BLaER1 treated with 17β-estradiol and CSF1 and Interleukin-3, amounts not matched to agents 10 nM and 100 nM (cell line): Measurements from ENCODE around the gene TAF3.

Experiments used
- H3K27ac ChIP-seq, 11 experiments: shearing (Covaris generic); formaldehyde crosslinking; 2 replicates each; pipeline ENCODE4 v1.8.1; 2022
- H3K27me3 ChIP-seq, 11 experiments: shearing (Covaris generic); formaldehyde crosslinking; 2 replicates each; pipeline ENCODE4 v1.8.1; 2022
- H3K36me3 ChIP-seq, 11 experiments: shearing (Covaris generic); formaldehyde crosslinking; 2 replicates each; pipeline ENCODE4 v1.8.1; 2022
- H3K4me1 ChIP-seq, 10 experiments: shearing (Covaris generic); formaldehyde crosslinking; 2 replicates each; pipeline ENCODE4 v1.8.1; 2022
- H3K4me2 ChIP-seq, 11 experiments: shearing (Covaris generic); formaldehyde crosslinking; 2 replicates each; pipeline ENCODE4 v1.8.1; 2022
- H3K4me3 ChIP-seq, 10 experiments: shearing (Covaris generic); formaldehyde crosslinking; 2 replicates each; pipeline ENCODE4 v1.8.1; 2022
- H3K9ac ChIP-seq, 11 experiments: shearing (Covaris generic); formaldehyde crosslinking; 2 replicates each; pipeline ENCODE4 v1.8.1; 2022
- H3K9me3 ChIP-seq, 11 experiments: shearing (Covaris generic); formaldehyde crosslinking; replicated peaks in 1 of 11; 2 replicates each; pipeline ENCODE4 v1.8.1; 2022
- H4K20me1 ChIP-seq, 11 experiments: shearing (Covaris generic); formaldehyde crosslinking; 2 replicates each; pipeline ENCODE4 v1.8.1; 2022
- Cebpa-rat ChIP-seq, 11 experiments: shearing (Covaris generic); IDR thresholded peaks; 2 replicates each; pipeline ENCODE4 v1.8.1; 2022

Gene TAF3

DNA sequence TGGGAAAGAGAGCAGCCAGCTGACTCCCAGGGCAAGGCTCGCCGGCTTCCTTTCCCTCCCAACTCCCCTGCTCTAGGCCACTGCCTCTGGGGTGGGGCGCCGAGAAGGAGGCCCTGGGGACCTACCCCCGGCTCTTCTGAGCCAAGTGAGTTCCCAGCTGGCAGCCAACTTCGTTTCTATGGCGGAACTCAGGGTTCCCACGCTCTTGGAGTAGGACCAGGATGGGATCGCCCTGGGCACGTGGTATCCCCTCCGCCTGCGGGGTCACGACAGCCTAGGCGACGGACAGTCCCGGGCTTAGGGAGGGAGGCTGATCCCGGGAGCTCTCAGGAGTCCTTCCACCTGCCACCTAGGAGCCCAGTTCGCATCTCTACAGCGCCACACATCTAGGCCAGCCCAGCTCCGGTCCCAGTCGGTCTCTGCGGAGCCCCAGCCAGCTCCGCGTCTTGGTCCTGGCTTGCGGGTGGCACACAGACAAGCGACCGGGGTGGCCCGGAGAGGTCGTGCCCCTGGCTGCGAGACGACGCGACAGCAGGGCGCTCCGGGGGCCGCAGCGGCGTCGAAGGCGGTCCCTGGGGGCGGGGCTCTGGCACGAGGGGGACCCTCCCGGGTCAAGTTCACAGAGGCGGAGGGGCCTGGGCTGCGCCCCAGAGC lies 215.6 kb downstream of the TAF3 start:
- Histone ChIP-seq H3K9ac (no peak overlapping the region), H3K4me3 (no peak overlapping the region), H3K36me3 (no peaks in the 10 kb centered on the region), H3K27me3 (peaks cover 65 to 79% (median 72%) of the 10 kb centered on the region in 11 experiments), H3K4me2 (no peak overlapping the region), H3K9me3 (peaks cover 22 to 40% (median 31%) of the 10 kb centered on the region in 11 experiments), H3K27ac (no peak overlapping the region), H4K20me1 (peaks cover 0 to 30% (median 12%) of the 10 kb centered on the region in 11 experiments; a peak in 13 of 22 replicates), H3K4me1 (no peaks in the 10 kb centered on the region)
- no peak for TF ChIP-seq Cebpa-rat (IDR thresholded peaks at IDR 0.05)

GRCh38 chr10:8034466-8035005 lies 216.2 kb downstream of the TAF3 start:
- Histone ChIP-seq H3K4me2 (no peak overlapping the region), H3K9ac (no peak overlapping the region), H3K27me3 (peaks cover 71 to 85% (median 78%) of the 10 kb centered on the region in 11 experiments), H3K4me3 (no peak overlapping the region), H4K20me1 (peaks cover 0 to 36% (median 16%) of the 10 kb centered on the region in 11 experiments; a peak in 15 of 22 replicates), H3K36me3 (no peaks in the 10 kb centered on the region), H3K9me3 (peaks cover 22 to 41% (median 31%) of the 10 kb centered on the region in 11 experiments), H3K27ac (no peak overlapping the region), H3K4me1 (no peaks in the 10 kb centered on the region)
- TF ChIP-seq Cebpa-rat (IDR thresholded peaks at IDR 0.05) = no peak

DNA sequence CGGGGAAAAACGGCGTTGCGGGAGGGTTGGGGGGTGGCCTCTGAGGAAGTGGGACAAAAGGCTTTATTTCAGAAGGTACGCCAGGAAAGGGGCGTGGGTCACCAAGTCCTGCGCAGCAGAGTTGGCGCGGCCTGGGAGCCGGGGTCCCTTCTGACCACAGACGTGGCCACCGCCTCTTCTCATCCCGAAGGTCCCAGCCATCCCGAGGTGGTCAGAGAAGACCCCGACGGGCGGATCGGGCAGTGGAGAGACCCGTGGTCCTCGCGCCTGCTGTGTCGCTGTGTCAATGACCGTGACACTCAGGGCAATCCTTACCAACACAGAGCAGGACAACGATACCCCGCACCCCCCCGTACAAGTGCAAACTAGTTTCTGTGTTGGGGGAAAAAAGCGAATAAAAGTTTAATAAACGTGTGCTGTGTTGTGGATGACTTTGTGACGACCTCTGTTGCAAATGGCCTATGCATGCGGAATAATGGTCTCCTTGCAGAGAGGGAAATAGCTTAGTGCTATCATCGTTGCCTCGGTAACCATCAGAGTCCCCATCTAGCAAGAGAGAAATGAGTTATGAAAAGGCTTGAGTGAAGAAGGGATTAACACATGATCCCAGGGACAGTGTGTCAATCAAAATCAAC lies 216.8 kb downstream of the TAF3 start:
- Histone ChIP-seq H3K9me3 (peaks cover 22 to 41% (median 31%) of the 10 kb centered on the region in 11 experiments), H3K4me1 (no peaks in the 10 kb centered on the region), H3K27ac (no peak overlapping the region), H3K4me3 (no peak overlapping the region), H3K27me3 (peaks cover 77 to 91% (median 84%) of the 10 kb centered on the region in 11 experiments), H3K4me2 (no peak overlapping the region), H4K20me1 (peaks cover 0 to 42% (median 20%) of the 10 kb centered on the region in 11 experiments; a peak in 15 of 22 replicates), H3K9ac (no peak overlapping the region), H3K36me3 (no peaks in the 10 kb centered on the region)
- no peak for TF ChIP-seq Cebpa-rat (IDR thresholded peaks at IDR 0.05)

GRCh38 chr10:8035641-8036470 lies 217.6 kb downstream of the TAF3 start:
- Histone ChIP-seq H3K27ac (no peak overlapping the region), H3K27me3 (peaks cover 84 to 98% (median 91%) of the 10 kb centered on the region in 11 experiments), H3K4me2 (no peak overlapping the region), H3K4me3 (0 out of 20 replicates have a peak overlapping the region, but pooled peaks of 1 of the 10 experiments have one; percentile 44), H3K4me1 (no peaks in the 10 kb centered on the region), H3K9me3 (peaks cover 22 to 41% (median 31%) of the 10 kb centered on the region in 11 experiments), H3K9ac (no peak overlapping the region), H4K20me1 (peaks cover 0 to 49% (median 20%) of the 10 kb centered on the region in 11 experiments; a peak in 15 of 22 replicates), H3K36me3 (no peaks in the 10 kb centered on the region)
- TF ChIP-seq Cebpa-rat (IDR thresholded peaks at IDR 0.05) = no peak

DNA sequence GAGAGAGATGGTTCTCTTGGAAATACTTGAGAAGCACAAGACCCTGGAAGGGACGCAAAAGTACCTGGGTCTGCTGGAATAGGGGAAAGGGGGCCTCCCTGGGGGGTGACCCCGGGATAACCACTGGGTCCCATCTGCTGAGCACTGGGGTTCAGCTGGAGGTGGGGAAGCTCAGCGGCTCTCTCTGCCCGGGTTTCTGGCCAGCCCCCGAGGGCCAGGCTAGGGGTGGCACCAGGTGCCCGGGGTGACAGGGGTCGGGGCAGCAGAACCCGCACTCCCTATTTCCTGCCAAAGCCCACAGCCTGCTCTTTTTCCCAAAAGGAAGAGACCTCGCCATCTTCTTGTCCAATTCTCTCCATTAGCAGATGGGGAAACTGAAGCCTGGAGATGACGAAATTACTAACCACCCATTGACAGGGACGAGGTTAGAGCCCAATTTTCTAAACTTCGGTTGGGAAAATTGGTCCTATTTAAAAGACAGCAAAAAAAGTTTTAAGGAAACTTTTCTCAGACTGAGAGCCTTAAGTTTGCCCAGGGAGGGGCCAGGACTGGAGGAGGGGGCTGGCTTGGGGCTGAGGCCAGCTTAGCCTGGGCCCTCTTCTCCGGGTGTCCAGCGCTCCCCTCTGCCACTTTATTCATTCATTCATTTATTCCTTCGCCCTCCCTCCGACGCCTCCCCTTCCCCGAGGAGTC lies 218.3 kb downstream of the TAF3 start:
- H3K4me2 ChIP-seq = no peak overlapping the region
- TF ChIP-seq Cebpa-rat (IDR thresholded peaks at IDR 0.05) = no peak

DNA sequence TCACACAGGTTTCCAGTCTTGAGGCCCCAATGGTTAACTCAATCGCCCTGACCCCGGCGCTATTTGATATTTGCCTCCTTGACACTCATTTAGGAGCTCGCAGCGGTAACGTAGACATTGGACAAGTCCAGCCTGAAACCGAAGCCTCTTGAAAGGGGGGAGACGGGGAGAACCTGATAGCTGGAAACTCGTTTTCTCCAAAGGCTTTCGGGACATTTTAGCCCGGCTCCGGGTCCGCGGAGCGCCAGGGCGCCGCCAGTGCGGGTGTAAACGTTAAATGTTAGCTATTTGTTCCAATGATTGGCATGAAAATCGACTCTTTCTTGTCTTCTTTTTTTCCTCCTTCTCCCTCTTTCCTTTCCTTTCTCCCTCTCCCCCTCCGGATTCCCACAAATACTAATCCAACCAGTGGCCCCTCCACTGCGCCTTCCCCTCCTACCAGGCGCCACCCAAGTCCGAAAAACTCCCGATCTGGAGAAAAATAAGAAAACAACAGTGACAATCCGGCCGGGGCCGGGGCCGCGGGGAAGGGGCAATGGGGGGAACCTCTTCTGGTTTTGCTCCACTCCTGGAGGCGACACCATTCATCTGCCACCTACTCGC lies 219.0 kb downstream of the TAF3 start:
- Histone ChIP-seq H3K27me3 (peaks cover 95 to 100% (median 100%) of the 10 kb centered on the region in 11 experiments), H3K4me1 (peaks cover 0 to 3% (median 0%) of the 10 kb centered on the region in 10 experiments; a peak in 2 of 20 replicates), H3K9me3 (peaks cover 22 to 41% (median 31%) of the 10 kb centered on the region in 11 experiments), H3K9ac (no peak overlapping the region), H4K20me1 (peaks cover 0 to 63% (median 27%) of the 10 kb centered on the region in 11 experiments; a peak in 17 of 22 replicates), H3K36me3 (no peaks in the 10 kb centered on the region), H3K4me3 (no peak overlapping the region), H3K27ac (no peak overlapping the region), H3K4me2 (no peak overlapping the region)
- no peak for TF ChIP-seq Cebpa-rat (IDR thresholded peaks at IDR 0.05)

More for the DNA sequence above, 218.3 kb downstream of the TAF3 start:
- H3K4me3 ChIP-seq = no peak overlapping the region
- peaks cover 0 to 56% (median 21%) of the 10 kb centered on the region in 11 experiments; a peak in 15 of 22 replicates for H4K20me1 ChIP-seq
- peaks cover 22 to 41% (median 31%) of the 10 kb centered on the region in 11 experiments for H3K9me3 ChIP-seq
- H3K36me3 ChIP-seq = no peaks in the 10 kb centered on the region
- no peak overlapping the region for H3K27ac ChIP-seq
- no peaks in the 10 kb centered on the region for H3K4me1 ChIP-seq
- peaks cover 91 to 100% (median 95%) of the 10 kb centered on the region in 11 experiments for H3K27me3 ChIP-seq
- no peak overlapping the region for H3K9ac ChIP-seq

DNA sequence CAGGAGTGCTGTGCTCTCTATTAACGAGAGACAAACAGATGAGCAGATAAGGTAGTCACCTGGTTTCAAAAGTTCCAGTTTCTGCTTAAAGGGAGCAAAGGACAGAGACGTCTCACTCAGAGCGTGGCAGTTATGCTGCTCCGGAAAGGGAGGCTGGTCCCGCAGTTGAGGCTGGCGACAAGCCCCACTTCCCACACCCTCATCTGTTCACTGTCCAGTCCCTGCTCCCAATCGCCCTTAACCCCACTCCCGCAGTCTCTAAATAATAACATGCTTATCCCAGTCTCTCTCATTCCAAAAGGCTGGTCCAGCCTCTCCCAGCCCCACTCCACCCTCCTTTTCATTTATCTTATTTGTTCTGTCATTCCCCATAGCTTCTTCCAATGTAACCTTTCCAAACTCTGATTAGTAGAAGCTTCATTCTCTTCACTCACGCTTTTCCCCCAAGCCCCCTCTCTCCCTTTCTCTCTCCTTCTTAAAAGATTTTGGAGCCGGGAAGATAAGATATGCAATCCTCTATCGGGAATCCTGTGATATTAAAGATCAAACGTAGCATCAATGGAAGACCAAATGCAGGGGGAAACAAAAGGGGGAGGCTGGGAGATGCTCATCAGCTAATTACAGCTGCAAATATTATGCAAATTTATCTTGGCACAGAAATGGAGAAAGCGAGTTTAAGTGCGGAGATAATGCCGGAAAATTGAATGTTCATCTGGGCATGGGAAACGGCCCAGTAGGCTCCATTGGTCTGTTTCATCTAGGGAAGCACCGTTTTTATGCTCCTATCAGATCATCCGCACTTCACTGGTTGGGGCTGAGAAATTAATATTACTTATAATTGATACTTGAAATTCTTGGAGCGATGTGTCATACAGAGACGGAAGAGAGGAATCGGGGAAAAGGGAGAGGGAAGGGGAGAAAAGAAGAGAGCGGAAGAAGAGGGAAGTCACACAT lies 219.9 kb downstream of the TAF3 start:
- H3K4me3 ChIP-seq = no peak overlapping the region
- H3K4me2 ChIP-seq = no peak overlapping the region
- H3K9me3 ChIP-seq = peaks cover 22 to 41% (median 31%) of the 10 kb centered on the region in 11 experiments
- no peaks in the 10 kb centered on the region for H3K36me3 ChIP-seq
- peaks cover 0 to 72% (median 36%) of the 10 kb centered on the region in 11 experiments; a peak in 17 of 22 replicates for H4K20me1 ChIP-seq
- peaks cover 99 to 100% (median 100%) of the 10 kb centered on the region in 11 experiments for H3K27me3 ChIP-seq
- H3K9ac ChIP-seq = no peak overlapping the region
- no peak for TF ChIP-seq Cebpa-rat (IDR thresholded peaks at IDR 0.05)
- peaks cover 0 to 11% (median 0%) of the 10 kb centered on the region in 10 experiments; a peak in 2 of 20 replicates for H3K4me1 ChIP-seq
- H3K27ac ChIP-seq = no peak overlapping the region
